Measurements from ENCODE around the gene ADRA2B.
"Not testable (repeated sequence)": the region's sequence is repeated elsewhere in the genome, so short reads cannot be mapped to it uniquely, and the experiment has no call there.

ADRA2B gene

GRCh38 chr2:96141624-96141967 lies 25.2 kb upstream of the ADRA2B start:
- TF ChIP-seq Cebpa-rat (IDR thresholded peaks at IDR 0.05), result peak in 1 of 11 experiments; percentile 3; a peak in 1 of 22 replicates
- peaks cover 16 to 43% (median 31%) of the 10 kb centered on the region in 11 experiments; a peak in 21 of 22 replicates for H4K20me1 ChIP-seq
- not testable (repeated sequence) for H3K9ac ChIP-seq

DNA sequence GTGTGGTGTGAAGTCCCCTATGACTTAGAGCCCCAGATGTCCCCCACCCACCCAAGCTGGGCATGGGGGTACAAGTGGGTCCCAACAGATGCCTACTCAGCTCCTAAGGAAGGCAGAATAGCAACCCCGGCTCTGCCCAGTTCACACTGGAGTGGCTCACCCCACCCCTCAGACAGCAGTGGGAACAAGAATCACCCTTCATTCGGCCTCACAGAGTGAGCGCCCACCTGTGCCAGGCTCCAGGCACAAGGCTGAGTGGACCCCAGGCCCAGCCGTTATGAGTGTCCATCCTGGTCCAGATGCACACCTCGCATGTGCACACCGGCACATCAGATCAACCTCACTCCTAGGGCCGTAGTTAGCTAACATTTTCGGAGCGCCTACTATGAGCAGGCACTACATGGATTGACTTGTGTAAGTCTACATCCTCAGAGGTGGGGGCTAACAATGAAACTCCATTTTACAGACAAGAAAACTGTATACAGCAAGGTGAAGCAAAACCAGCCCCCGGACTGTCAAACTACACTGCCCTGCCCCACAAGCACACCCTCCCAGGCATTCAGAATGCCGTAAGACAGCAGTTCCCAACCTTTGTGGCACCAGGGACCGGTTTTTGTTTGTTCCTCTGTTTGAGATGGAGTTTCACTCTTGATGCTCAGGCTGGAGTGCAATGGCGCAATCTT lies 24.7 kb upstream of the ADRA2B start:
- Histone ChIP-seq H4K20me1 (peaks cover 16 to 43% (median 31%) of the 10 kb centered on the region in 11 experiments; a peak in 21 of 22 replicates), H3K27ac (no peak overlapping the region), H3K4me2 (peak overlapping the region in 9 of 11 experiments; percentile 9 to 99 (median 93); a peak in 16 of 22 replicates), H3K9me3 (replicated peaks in 1 of 11) (no peaks in the 10 kb centered on the region), H3K4me3 (no peak overlapping the region), H3K27me3 (no peaks in the 10 kb centered on the region), H3K36me3 (peaks cover 12 to 27% (median 24%) of the 10 kb centered on the region in 11 experiments; a peak in 20 of 22 replicates), H3K4me1 (peaks cover 31 to 62% (median 49%) of the 10 kb centered on the region in 10 experiments), H3K9ac (peak overlapping the region in 1 of 11 experiments; percentile 44; a peak in 1 of 22 replicates)
- TF ChIP-seq Cebpa-rat (IDR thresholded peaks at IDR 0.05), result peak in 1 of 11 experiments; percentile 37; a peak in 1 of 22 replicates

More at GRCh38 chr2:96141624-96141967, 25.2 kb upstream of the ADRA2B start:
- not testable (repeated sequence) for H3K4me3 ChIP-seq; H3K27me3 ChIP-seq; H3K9me3 ChIP-seq (replicated peaks in 1 of 11); H3K27ac ChIP-seq
- Histone ChIP-seq H3K4me1 (peaks cover 36 to 62% (median 52%) of the 10 kb centered on the region in 10 experiments), H3K4me2 (peak overlapping the region in 10 of 11 experiments; percentile 9 to 99 (median 93); a peak in 13 of 22 replicates), H3K36me3 (peaks cover 12 to 27% (median 24%) of the 10 kb centered on the region in 11 experiments; a peak in 20 of 22 replicates)

DNA sequence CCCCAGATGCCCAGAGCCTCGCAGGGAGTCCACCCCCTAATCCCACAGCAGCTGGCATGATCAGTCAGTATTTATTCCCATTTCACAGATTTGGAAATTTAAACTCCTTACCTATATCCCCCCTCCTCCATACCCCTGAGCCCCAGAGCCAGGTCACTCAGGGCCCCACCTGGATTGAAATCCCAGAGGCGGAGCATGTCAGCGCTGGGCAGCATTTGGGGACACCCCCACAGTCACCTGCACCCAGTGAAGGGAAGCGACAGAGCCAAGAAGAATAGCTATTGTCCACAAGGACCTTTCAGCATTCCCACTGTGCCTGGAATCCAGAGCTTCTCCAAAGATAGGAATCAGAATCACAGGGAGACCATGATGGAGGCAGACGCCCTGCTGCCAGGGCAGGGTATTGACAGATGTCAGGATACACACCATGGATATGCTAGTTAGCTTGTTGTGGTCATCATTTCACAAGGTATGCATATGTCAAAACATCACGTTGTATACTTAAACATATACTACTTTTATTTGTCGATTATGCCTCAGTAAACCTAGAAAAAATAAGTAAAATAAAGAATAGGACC lies 22.9 kb upstream of the ADRA2B start:
- no peak for TF ChIP-seq Cebpa-rat (IDR thresholded peaks at IDR 0.05)
- Histone ChIP-seq H4K20me1 (peaks cover 15 to 35% (median 24%) of the 10 kb centered on the region in 11 experiments; a peak in 21 of 22 replicates), H3K4me2 (no peak overlapping the region), H3K9ac (no peak overlapping the region), H3K9me3 (replicated peaks in 1 of 11) (no peaks in the 10 kb centered on the region), H3K27me3 (no peaks in the 10 kb centered on the region), H3K27ac (no peak overlapping the region), H3K36me3 (peaks cover 12 to 27% (median 24%) of the 10 kb centered on the region in 11 experiments; a peak in 20 of 22 replicates), H3K4me3 (no peak overlapping the region), H3K4me1 (peaks cover 23 to 62% (median 38%) of the 10 kb centered on the region in 10 experiments)

GRCh38 chr2:96138179-96139145 lies 22.1 kb upstream of the ADRA2B start, which contains the start of gene ASTL:
Gene ASTL (minus strand): TSS chr2:96138502. CDS start chr2:96138436, 66 bp downstream.
- Histone ChIP-seq H3K27ac (no peak within 1 kb of the TSS), H3K4me3 (no peak within 1 kb of the TSS), H3K9ac (0 out of 22 replicates have a peak within 1 kb of the TSS, but pooled peaks of 2 of the 11 experiments have one; percentile 30 to 31), H3K4me1 (peaks cover 15 to 60% (median 30%) of the 10 kb centered on the region in 10 experiments), H3K36me3 (peaks cover 5 to 20% (median 15%) of the 10 kb centered on the region in 11 experiments; a peak in 20 of 22 replicates), H3K27me3 (no peaks in the 10 kb centered on the region), H3K4me2 (no peak within 1 kb of the TSS), H4K20me1 (peaks cover 7 to 27% (median 16%) of the 10 kb centered on the region in 11 experiments; a peak in 21 of 22 replicates), H3K9me3 (replicated peaks in 1 of 11) (no peaks in the 10 kb centered on the region)
- TF ChIP-seq Cebpa-rat (IDR thresholded peaks at IDR 0.05), result no peak

- H3K4me2 ChIP-seq, result no peak overlapping the region
Observed at GRCh38 chr2:96137321-96138178, 21.2 kb upstream of the ADRA2B start.

GRCh38 chr2:96136129-96136720 lies 19.9 kb upstream of the ADRA2B start:
- no peaks in the 10 kb centered on the region for H3K27me3 ChIP-seq
- H3K27ac ChIP-seq, result peak overlapping the region in 1 of 11 experiments; percentile 4; a peak in 1 of 22 replicates
- H3K9me3 ChIP-seq (replicated peaks in 1 of 11), result no peaks in the 10 kb centered on the region
- peaks cover 0 to 12% (median 0%) of the 10 kb centered on the region in 11 experiments; a peak in 7 of 22 replicates for H4K20me1 ChIP-seq
- no peak overlapping the region for H3K4me3 ChIP-seq
- TF ChIP-seq Cebpa-rat (IDR thresholded peaks at IDR 0.05), result no peak
- H3K36me3 ChIP-seq, result no peaks in the 10 kb centered on the region
- peak overlapping the region in 1 of 11 experiments; percentile 29; a peak in 1 of 22 replicates for H3K9ac ChIP-seq
- peaks cover 0 to 38% (median 8%) of the 10 kb centered on the region in 10 experiments; a peak in 17 of 20 replicates for H3K4me1 ChIP-seq
- peak overlapping the region in 3 of 11 experiments; percentile 4 to 21 (median 5); a peak in 3 of 22 replicates for H3K4me2 ChIP-seq

More at GRCh38 chr2:96137321-96138178, 21.2 kb upstream of the ADRA2B start:
- Histone ChIP-seq H3K9ac (0 out of 22 replicates have a peak overlapping the region, but pooled peaks of 2 of the 11 experiments have one; percentile 30 to 31), H3K9me3 (replicated peaks in 1 of 11) (no peaks in the 10 kb centered on the region), H3K27me3 (no peaks in the 10 kb centered on the region), H3K4me3 (no peak overlapping the region), H4K20me1 (peaks cover 0 to 18% (median 7%) of the 10 kb centered on the region in 11 experiments; a peak in 20 of 22 replicates), H3K4me1 (peaks cover 6 to 51% (median 21%) of the 10 kb centered on the region in 10 experiments), H3K27ac (no peak overlapping the region), H3K36me3 (peaks cover 0 to 11% (median 6%) of the 10 kb centered on the region in 11 experiments; a peak in 12 of 22 replicates)
- TF ChIP-seq Cebpa-rat (IDR thresholded peaks at IDR 0.05), result no peak

DNA sequence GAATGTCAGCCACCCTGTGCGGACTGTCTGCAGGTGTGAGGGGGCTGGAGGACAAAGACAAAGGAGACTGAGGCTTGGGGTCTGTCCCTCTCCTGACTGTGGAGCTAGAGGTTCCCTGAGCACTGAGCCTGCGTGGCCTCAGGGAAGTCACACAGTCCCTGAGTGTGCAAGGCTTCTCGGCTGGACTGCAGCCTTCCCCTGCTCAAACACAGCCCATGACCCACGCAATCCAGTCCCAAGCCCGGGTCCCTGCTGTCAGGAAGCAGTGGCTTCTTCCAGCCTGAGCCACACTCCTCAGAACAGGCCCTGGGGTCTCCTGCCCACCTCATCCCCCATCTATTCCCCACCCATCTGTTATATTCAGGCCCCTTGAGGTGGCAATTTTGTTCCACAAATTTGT lies 19.2 kb upstream of the ADRA2B start:
- no peak for TF ChIP-seq Cebpa-rat (IDR thresholded peaks at IDR 0.05)

More for the DNA sequence above, 19.2 kb upstream of the ADRA2B start:
- H3K4me1 ChIP-seq, result peaks cover 0 to 33% (median 3%) of the 10 kb centered on the region in 10 experiments; a peak in 7 of 20 replicates
- peaks cover 0 to 12% (median 0%) of the 10 kb centered on the region in 11 experiments; a peak in 4 of 22 replicates for H4K20me1 ChIP-seq
- H3K9ac ChIP-seq, result no peak overlapping the region; a peak in 1 of 22 replicates
- H3K27ac ChIP-seq, result no peak overlapping the region
- H3K4me2 ChIP-seq, result no peak overlapping the region
- no peaks in the 10 kb centered on the region for H3K27me3 ChIP-seq
- H3K9me3 ChIP-seq (replicated peaks in 1 of 11), result no peaks in the 10 kb centered on the region
- H3K4me3 ChIP-seq, result no peak overlapping the region
- no peaks in the 10 kb centered on the region for H3K36me3 ChIP-seq

All from BLaER1 treated with 17β-estradiol and CSF1 and Interleukin-3, amounts not matched to agents 10 nM and 100 nM (cell line).